HepG2 (cell line): Measurements from ENCODE around the gene RANBP3. TPM values are rescaled to one million over a fixed set of nuclear protein-coding genes. Genes with fewer than 3 reads are reported as not detected.

Experiments used
- ATF7-NPFF ChIP-seq: sonication (generic); formaldehyde crosslinking; IDR thresholded peaks from 2 replicates; pipeline ENCODE4 v1.8.1; 2023; ENCODE audit warnings: mild to moderate bottlenecking, low read depth, missing genetic modification reagents, moderate library complexity
- CBX5 ChIP-seq: sonication (generic); formaldehyde crosslinking; IDR thresholded peaks from 2 replicates; pipeline ENCODE4 v1.4.0; 2020; ENCODE audit warnings: missing genetic modification reagents, borderline replicate concordance
- CCDC6 ChIP-seq: sonication (generic); formaldehyde crosslinking; IDR thresholded peaks from 2 replicates; pipeline ENCODE4 v1.8.1; 2022; ENCODE audit warnings: mild to moderate bottlenecking, missing genetic modification reagents, moderate library complexity
- EP300 ChIP-seq, 3 experiments: sonication (generic) in 1 of 3; formaldehyde crosslinking in 1 of 3; IDR thresholded peaks; 2 replicates each; pipeline versions ENCODE4 v1.5.1 to v1.6.1; 2011 to 2020; ENCODE audit warnings: low read depth in 2 of 3, low read length in 2 of 3, borderline replicate concordance in 1 of 3, improper control_type of control experiment in 1 of 3, mild to moderate bottlenecking in 1 of 3, missing genetic modification reagents in 1 of 3, moderate library complexity in 1 of 3
- HDAC6 ChIP-seq: fragments of 200-600 bp; sonication (generic); IDR thresholded peaks from 2 replicates; pipeline ENCODE4 v1.7.0; 2017; ENCODE audit warnings: mild to moderate bottlenecking, antibody characterized with exemption, low read length, low read depth
- HNRNPLL ChIP-seq: fragments of 200-400 bp; formaldehyde crosslinking; IDR thresholded peaks from 2 replicates; pipeline ENCODE4 v1.6.1; 2017; ENCODE audit warnings: mild to moderate bottlenecking, low read depth, low read length; ENCODE audit not compliant: poor library complexity, severe bottlenecking
- KMT2B ChIP-seq: IDR thresholded peaks from 2 replicates; pipeline ENCODE4 v1.6.1; 2016; ENCODE audit warnings: missing genetic modification reagents, missing compliant biosample characterization
- MIER3 ChIP-seq: IDR thresholded peaks from 2 replicates; pipeline ENCODE4 v1.6.1; 2016; ENCODE audit warnings: missing compliant biosample characterization, borderline replicate concordance
- RCOR2 ChIP-seq: IDR thresholded peaks from 2 replicates; pipeline ENCODE4 v1.6.1; 2016; ENCODE audit warnings: missing biosample characterization, missing genetic modification reagents
- SMAD1 ChIP-seq: sonication (generic); formaldehyde crosslinking; IDR thresholded peaks from 2 replicates; pipeline ENCODE4 v1.4.0; 2020; ENCODE audit warnings: missing genetic modification reagents, low read depth, mild to moderate bottlenecking, borderline replicate concordance
- SMAD3 ChIP-seq: sonication (generic); formaldehyde crosslinking; IDR thresholded peaks from 2 replicates; pipeline ENCODE4 v1.4.0; 2020; ENCODE audit warnings: missing genetic modification reagents
- UBTF ChIP-seq: sonication (generic); formaldehyde crosslinking; IDR thresholded peaks from 2 replicates; pipeline ENCODE4 v1.4.0; 2020; ENCODE audit warnings: mild to moderate bottlenecking, missing genetic modification reagents
- ZBTB3 ChIP-seq: sonication (generic); formaldehyde crosslinking; IDR thresholded peaks from 2 replicates; pipeline ENCODE4 v1.4.0; 2020; ENCODE audit warnings: low read depth, mild to moderate bottlenecking, moderate library complexity, missing genetic modification reagents, borderline replicate concordance
- ZBTB34 ChIP-seq: sonication (generic); formaldehyde crosslinking; IDR thresholded peaks from 2 replicates; pipeline ENCODE4 v1.8.0; 2022; ENCODE audit warnings: mild to moderate bottlenecking, missing genetic modification reagents
- ZC3H13 ChIP-seq: sonication (generic); formaldehyde crosslinking; IDR thresholded peaks from 2 replicates; pipeline ENCODE4 v1.8.1; 2023; ENCODE audit warnings: mild to moderate bottlenecking, missing genetic modification reagents, moderate library complexity
- ZNF354B ChIP-seq: sonication (generic); formaldehyde crosslinking; IDR thresholded peaks from 2 replicates; pipeline ENCODE4 v1.8.0; 2022; ENCODE audit warnings: mild to moderate bottlenecking, missing genetic modification reagents
- polyA plus RNA-seq, 8 experiments: library from polyadenylated mRNA; depleted of rRNA in 3 of 8; stranded (reverse) in 7 of 8; unstranded in 1 of 8; fragments of >200 nt; fragmentation: Illumina TruSeq in 4 of 8; extraction: Trizol in 4 of 8; gene quantifications; 2 replicates each; pipeline versions ENCODE4 v1.2.1 to v1.2.3, GENCODE V29; 2011 to 2016; ENCODE audit warnings: low read depth in 4 of 8, missing spikeins in 1 of 8, mixed read lengths in 1 of 8; ENCODE audit not compliant: insufficient read depth in 1 of 8
- total RNA-seq, 5 experiments: library from RNA; depleted of rRNA; stranded (reverse); fragments of >200 nt; fragmentation: Illumina TruSeq; extraction: Trizol; gene quantifications; 2 replicates each; pipeline ENCODE4 v1.2.3, GENCODE V29; 2016; ENCODE audit warnings: low read depth in 1 of 5
- TF ChIP-seq, protein P1 (sequence below): sonication (generic); formaldehyde crosslinking; IDR thresholded peaks from 2 replicates; pipeline ENCODE4 v1.9.0; 2021; ENCODE audit warnings: missing genetic modification reagents, borderline replicate concordance
- TF ChIP-seq, protein P2 (sequence below): fragments of 450-650 bp; IDR thresholded peaks from 2 replicates; pipeline ENCODE4 v1.6.1; 2017

Gene RANBP3
- total and polyA plus RNA-seq, 2 of the 13 experiments (the other 11 are each of a cell fraction or from before 2014, with no cell fraction given): 39.5 to 149 TPM

- TF ChIP-seq, protein P1, sequence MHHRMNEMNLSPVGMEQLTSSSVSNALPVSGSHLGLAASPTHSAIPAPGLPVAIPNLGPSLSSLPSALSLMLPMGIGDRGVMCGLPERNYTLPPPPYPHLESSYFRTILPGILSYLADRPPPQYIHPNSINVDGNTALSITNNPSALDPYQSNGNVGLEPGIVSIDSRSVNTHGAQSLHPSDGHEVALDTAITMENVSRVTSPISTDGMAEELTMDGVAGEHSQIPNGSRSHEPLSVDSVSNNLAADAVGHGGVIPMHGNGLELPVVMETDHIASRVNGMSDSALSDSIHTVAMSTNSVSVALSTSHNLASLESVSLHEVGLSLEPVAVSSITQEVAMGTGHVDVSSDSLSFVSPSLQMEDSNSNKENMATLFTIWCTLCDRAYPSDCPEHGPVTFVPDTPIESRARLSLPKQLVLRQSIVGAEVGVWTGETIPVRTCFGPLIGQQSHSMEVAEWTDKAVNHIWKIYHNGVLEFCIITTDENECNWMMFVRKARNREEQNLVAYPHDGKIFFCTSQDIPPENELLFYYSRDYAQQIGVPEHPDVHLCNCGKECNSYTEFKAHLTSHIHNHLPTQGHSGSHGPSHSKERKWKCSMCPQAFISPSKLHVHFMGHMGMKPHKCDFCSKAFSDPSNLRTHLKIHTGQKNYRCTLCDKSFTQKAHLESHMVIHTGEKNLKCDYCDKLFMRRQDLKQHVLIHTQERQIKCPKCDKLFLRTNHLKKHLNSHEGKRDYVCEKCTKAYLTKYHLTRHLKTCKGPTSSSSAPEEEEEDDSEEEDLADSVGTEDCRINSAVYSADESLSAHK (CRISPR knock-in tag): no peak
- TF ChIP-seq CCDC6 (CRISPR knock-in tag): no peak
- TF ChIP-seq EP300 (IDR thresholded peaks at IDR 0.05; ENCODE audit: low read depth in 2 of 2, low read length in 2 of 2): no peak
- TF ChIP-seq EP300 (CRISPR knock-in tag; IDR thresholded peaks at IDR 0.05; ENCODE audit: borderline replicate concordance): no peak
- TF ChIP-seq ZNF354B (CRISPR knock-in tag): no peak
- TF ChIP-seq SMAD1 (CRISPR knock-in tag): no peak
- 0 out of 2 replicates have a peak, but pooled peaks have one; percentile 53 for TF ChIP-seq SMAD3 (CRISPR knock-in tag)
- TF ChIP-seq, protein P2, sequence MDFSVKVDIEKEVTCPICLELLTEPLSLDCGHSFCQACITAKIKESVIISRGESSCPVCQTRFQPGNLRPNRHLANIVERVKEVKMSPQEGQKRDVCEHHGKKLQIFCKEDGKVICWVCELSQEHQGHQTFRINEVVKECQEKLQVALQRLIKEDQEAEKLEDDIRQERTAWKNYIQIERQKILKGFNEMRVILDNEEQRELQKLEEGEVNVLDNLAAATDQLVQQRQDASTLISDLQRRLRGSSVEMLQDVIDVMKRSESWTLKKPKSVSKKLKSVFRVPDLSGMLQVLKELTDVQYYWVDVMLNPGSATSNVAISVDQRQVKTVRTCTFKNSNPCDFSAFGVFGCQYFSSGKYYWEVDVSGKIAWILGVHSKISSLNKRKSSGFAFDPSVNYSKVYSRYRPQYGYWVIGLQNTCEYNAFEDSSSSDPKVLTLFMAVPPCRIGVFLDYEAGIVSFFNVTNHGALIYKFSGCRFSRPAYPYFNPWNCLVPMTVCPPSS: no peak
- TF ChIP-seq CBX5 (CRISPR knock-in tag): no peak
- TF ChIP-seq UBTF (CRISPR knock-in tag): 0 out of 2 replicates have a peak, but pooled peaks have one; percentile 15
- TF ChIP-seq HNRNPLL: peak; percentile 4
- TF ChIP-seq KMT2B: 0 out of 2 replicates have a peak, but pooled peaks have one; percentile 8
- no peak for TF ChIP-seq ZBTB3 (CRISPR knock-in tag)
- TF ChIP-seq ZBTB34: no peak
- TF ChIP-seq ZC3H13 (CRISPR knock-in tag): no peak
- no peak for TF ChIP-seq HDAC6
- TF ChIP-seq ATF7-NPFF (CRISPR knock-in tag): no peak
- TF ChIP-seq MIER3: 0 out of 2 replicates have a peak, but pooled peaks have one; percentile 6
- TF ChIP-seq RCOR2 (CRISPR knock-in tag): no peak
These were observed 85.1 kb downstream of the RANBP3 start (continued) for GRCh38 chr19:5892772-5893275.
